ENCODE data around the gene OR5D14. TPM values are rescaled to one million over a fixed set of nuclear protein-coding genes. Genes with fewer than 3 reads are reported as not detected.

OR5D14 gene
- total RNA-seq, 1 experiment from 2014 or later = not detected

- no peak overlapping the region for H2BK120ac ChIP-seq (ENCODE audit: low read depth, low read length, poor library complexity, severe bottlenecking)
Measured at GRCh38 chr11:55793321-55793720, 2.0 kb upstream of the OR5D14 start.

More at GRCh38 chr11:55793321-55793720, 2.0 kb upstream of the OR5D14 start:
- Histone ChIP-seq H2AK5ac (ENCODE audit: insufficient read length, low read length) (no peak overlapping the region), H3K9me3 (ENCODE audit: control insufficient read depth, low read depth, low read length) (peaks cover 70% of the 10 kb centered on the region), H4K5ac (ENCODE audit: insufficient read length, low read depth, low read length) (no peak overlapping the region), H2BK12ac (ENCODE audit: insufficient read length, low read depth, low read length) (no peak overlapping the region), H3K9ac (ENCODE audit: extremely low read depth, insufficient read length, low read length) (no peak overlapping the region), H4K8ac (replicated peaks; ENCODE audit: insufficient read length, low read depth, low read length) (no peak overlapping the region), H3T11ph (ENCODE audit: low read length) (no peak overlapping the region), H3K79me1 (ENCODE audit: insufficient read depth, low read depth, low read length, poor library complexity, severe bottlenecking) (no peaks in the 10 kb centered on the region), H4K91ac (ENCODE audit: insufficient read length, low read depth, low read length) (no peak overlapping the region), H3K18ac (ENCODE audit: insufficient read length, low read depth, low read length) (no peak overlapping the region), H2AFZ (ENCODE audit: low read length) (no peak overlapping the region), H2BK20ac (ENCODE audit: low read depth, low read length, poor library complexity, severe bottlenecking) (no peak overlapping the region), H3K23ac (ENCODE audit: insufficient read length, low read depth, low read length) (no peak overlapping the region), H3K14ac (ENCODE audit: insufficient read depth, low read length) (no peak overlapping the region), H3K4me1 (ENCODE audit: insufficient read depth, low read length) (no peaks in the 10 kb centered on the region), H3K27me3 (ENCODE audit: insufficient read depth, low read length) (no peaks in the 10 kb centered on the region), H3K4me2 (ENCODE audit: insufficient read depth, insufficient read length, low read length) (no peak overlapping the region), H3K23me2 (ENCODE audit: insufficient read length, low read depth, low read length, poor library complexity, severe bottlenecking) (no peaks in the 10 kb centered on the region), H4K20me1 (ENCODE audit: control insufficient read depth, insufficient read depth, insufficient read length) (no peaks in the 10 kb centered on the region), H2BK5ac (ENCODE audit: insufficient read length, low read length) (no peak overlapping the region), H3K79me2 (ENCODE audit: insufficient read depth, low read length) (no peaks in the 10 kb centered on the region), H3K27ac (ENCODE audit: insufficient read length, low read depth, low read length) (no peak overlapping the region), H3K56ac (ENCODE audit: insufficient read length, low read depth, low read length) (no peak overlapping the region), H3K4ac (ENCODE audit: low read depth, low read length) (no peak overlapping the region), H2BK15ac (ENCODE audit: low read depth, low read length) (no peak overlapping the region)
- no peak overlapping the region for H3K4me3 Mint-ChIP-seq
- peaks cover 1% of the 10 kb centered on the region; the same call in 1 of the 2 replicates for H3K27me3 Mint-ChIP-seq (ENCODE audit: low read depth)
- H3K4me1 Mint-ChIP-seq = no peaks in the 10 kb centered on the region
- no CpG with 5 or more reads among the region's 2 CpGs for WGBS (ENCODE audit: extremely low coverage, insufficient read length, low lambda C conversion rate)
- no peak overlapping the region for H3K27ac Mint-ChIP-seq
- H3K36me3 Mint-ChIP-seq (ENCODE audit: insufficient read depth in 1 of 3, low read depth in 3 of 3) = peaks cover 0 to 8% (median 4%) of the 10 kb centered on the region in 3 experiments; a peak in 3 of 7 replicates
- H3K9me3 Mint-ChIP-seq = peaks cover 69 to 76% of the 10 kb centered on the region in 2 experiments
- no peak for TF ChIP-seq CTCF (conservative IDR thresholded peaks at IDR 0.05)
- no peak for DNase-seq
